TTC549 (cell line): ENCODE data around the gene COQ4.

Experiments used
- FAIRE-seq: peaks from 2 replicates; lab custom pipeline; 2012; peaks lifted over from hg19 to GRCh38; lab: Jason Lieb, UNC

Gene COQ4

DNA sequence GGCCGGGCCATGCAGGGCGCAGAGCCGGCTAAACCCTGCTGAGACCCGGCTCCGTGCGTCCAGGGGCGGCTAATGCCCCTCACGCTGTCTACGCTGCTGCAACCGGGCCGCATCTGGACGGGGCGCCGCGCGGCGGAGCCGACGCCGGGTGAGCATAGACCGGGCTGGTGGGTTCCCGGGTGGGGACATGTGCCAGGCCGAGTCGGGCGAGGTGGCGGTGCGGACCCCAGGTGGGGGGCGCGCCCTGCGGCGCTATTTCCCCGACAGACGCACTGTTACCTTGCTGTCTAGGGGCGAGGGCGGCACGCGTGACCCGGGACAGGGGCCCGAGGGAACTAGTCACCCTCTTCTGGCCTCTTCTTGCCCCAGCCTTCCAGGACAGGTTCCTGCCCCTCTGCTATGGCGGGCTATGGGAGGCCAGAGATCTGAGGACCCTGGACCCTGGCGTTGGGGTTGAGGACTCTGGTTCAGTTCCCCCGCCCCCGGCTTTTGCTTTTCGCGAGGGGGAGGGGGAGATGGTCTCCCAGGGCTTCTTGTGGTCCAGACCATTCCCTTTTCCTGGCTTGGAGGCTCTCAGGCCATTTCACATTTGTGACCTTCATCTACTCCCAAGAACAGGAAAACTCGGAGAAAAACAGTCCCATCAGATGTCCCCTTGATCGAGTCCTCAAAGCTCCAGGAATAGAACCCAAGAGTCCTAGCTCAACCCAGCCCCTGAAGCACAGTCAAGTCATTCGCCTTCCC, 18.2 kb downstream of the COQ4 start:
- no peak for FAIRE-seq

DNA sequence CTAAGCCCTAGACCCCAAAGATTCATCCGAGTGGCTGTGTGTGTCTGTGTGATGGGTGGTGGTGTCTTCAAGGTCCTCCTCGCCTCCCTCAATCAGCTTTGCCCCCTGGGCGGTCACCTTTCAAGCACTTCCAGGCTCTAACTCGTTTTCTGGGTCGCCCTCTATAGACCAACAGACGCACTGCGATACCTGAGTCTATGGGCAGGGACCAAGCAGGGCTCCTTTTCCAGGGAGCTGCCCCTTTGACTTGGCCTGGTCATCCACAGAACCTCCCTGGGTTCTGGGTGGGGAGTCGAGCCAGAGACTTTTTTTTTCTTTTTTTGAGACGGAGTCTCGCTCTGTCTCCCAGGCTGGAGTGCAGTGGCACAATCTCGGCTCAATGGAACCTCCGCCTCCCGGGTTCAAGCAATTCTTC, 18.8 kb downstream of the COQ4 start:
- no peak for FAIRE-seq

DNA sequence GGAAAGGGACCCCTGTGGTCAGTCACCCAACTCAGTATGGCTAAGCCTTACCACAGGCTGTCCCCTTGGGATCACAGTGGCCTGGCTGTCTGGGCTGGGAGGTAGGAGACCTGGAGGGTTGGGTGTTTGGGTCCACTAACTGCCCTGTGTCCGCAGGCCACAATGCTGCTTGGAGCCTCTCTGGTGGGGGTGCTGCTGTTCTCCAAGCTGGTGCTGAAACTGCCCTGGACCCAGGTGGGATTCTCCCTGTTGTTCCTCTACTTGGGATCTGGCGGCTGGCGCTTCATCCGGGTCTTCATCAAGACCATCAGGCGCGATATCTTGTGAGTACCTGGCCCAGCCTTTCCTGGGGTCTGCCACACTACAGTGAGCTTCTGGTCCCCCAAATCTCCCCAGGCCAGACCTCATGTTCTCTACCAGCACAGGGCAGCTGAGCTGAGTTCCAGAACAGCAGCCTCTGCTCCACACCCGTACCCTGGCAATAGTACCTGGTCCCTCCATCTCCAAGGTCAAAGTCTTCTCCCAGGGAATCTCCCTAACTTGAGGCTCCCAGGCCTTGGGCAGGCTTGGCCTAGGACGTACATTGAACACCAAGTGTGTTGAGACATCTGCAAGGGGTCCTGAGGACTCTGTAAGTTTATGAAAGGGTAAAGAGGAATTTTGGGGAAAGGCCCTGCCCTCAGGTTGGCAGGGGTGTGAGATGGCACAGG, 20.5 kb downstream of the COQ4 start:
- no peak for FAIRE-seq

DNA sequence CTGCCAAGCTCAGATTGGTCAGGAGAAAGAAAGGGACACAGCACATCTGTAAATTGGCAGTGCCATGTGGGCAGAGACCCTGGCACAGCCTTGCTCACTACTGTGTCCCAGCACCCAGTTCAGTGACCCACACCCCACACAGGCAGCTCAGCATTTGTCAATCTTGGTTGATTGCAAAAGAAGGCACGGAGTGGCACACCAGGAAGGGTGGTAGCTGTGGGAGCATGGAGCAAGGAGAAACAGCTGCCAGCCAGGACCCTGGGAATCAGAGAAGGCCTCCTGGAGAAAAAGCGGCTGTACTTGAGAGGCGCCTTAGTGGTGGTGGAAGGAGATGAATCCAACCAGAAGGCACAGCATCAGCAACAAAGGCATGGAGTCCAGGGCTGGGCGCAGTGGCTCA, 21.2 kb downstream of the COQ4 start:
- no peak for FAIRE-seq

DNA sequence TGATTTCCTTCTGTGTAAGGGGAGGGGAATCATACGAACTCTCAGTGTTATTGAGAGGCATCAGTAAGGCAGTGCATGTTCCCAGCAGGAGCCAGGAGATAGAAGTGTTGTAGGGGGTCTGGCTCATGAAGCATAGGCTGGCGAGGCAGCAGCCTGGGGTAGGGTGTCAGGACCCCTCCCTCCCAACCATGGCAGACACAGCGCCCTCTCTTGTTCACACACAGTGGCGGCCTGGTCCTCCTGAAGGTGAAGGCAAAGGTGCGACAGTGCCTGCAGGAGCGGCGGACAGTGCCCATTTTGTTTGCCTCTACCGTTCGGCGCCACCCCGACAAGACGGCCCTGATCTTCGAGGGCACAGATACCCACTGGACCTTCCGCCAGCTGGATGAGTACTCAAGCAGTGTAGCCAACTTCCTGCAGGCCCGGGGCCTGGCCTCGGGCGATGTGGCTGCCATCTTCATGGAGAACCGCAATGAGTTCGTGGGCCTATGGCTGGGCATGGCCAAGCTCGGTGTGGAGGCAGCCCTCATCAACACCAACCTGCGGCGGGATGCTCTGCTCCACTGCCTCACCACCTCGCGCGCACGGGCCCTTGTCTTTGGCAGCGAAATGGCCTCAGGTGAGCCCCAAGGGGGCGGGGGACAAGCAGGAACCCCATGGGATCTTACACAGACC, 22.4 kb downstream of the COQ4 start:
- FAIRE-seq, result no peak

DNA sequence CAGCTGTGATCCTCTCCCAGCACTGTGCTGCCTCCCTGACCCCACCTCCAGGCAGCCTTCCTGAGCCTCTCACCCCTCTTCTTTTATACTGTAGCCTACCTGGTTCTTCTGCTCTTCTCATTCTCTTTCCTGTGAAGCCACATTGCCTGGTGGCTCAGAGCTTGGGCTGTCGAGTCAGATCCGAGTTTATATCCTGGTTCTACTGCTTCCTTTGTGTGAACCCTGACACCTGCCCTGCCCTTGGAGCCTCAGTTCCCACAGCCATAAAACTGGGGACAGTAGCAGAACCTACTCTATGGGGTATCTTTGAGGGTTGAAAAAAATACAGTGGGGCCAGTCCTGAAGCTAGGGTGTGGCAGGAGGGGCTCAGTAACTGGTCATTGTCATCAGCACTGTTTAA, 26.5 kb downstream of the COQ4 start:
- no peak for FAIRE-seq

DNA sequence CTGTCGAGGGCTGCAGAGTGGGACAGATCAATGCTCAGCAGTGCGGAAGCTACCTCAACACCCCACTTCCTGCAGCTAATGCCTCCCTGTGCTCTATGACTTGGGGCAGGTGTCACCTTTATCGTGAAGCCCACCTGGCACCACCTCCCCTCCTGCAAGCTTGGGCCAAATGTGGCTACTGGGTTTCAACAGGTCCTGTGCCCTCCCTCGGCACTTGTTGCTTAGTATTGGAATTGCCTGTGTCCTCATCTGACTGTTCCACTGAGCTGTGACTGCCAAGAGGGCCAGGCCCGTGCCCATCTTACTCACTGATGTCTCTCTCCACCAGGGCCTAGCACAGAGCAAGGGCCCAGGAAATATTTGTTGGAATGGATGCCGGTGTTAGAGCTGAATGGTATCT, 27.1 kb downstream of the COQ4 start:
- FAIRE-seq, result no peak

DNA sequence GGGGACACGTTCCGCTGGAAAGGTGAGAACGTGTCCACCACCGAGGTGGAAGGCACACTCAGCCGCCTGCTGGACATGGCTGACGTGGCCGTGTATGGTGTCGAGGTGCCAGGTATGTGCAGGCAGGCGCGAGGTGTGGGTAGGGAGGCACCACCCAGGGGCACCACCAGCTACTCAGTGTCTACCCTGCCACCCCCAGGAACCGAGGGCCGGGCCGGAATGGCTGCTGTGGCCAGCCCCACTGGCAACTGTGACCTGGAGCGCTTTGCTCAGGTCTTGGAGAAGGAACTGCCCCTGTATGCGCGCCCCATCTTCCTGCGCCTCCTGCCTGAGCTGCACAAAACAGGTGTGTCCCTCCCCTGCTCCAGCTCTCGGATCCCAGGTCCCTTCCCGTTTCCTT, 32.8 kb downstream of the COQ4 start:
- FAIRE-seq, result no peak

DNA sequence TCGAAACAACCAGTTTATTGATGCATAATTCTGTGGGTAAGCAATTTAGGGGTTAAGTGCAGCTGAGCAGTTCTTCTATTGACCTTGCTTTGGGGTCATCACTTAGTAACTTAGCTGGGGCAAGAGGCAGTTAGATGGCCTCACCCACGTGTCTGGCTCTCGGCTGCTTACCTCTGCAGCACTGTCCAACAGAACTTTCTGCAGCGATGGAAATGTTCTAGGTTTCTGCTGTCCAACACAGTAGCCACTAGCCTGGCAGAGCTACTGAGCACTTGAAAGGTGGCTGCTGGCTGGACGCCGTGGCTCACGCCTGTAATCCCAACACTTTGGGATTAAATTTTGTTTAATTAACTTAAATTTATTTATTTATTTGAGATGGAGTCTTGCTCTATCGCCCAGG, 35.5 kb downstream of the COQ4 start:
- no peak for FAIRE-seq

DNA sequence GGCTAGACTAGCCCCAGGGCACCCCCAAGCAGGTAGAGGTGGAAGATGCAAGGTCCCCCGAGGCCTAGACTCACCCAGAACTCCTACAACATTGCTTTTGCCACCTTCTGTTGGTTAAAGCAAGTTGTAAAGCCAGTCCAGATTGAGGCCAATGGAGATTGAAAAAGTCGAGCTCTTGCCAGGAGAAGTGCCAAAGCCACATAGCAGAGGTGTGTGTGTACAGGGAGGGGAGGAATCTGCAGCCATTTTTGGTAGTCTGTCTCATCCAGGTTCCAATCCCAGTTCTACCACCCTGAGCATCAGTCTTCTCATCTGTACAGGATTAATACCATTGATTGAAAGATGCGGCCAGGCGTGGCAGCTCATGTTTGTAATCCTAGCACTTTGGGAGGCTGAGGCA, 36.2 kb downstream of the COQ4 start:
- FAIRE-seq, result no peak

DNA sequence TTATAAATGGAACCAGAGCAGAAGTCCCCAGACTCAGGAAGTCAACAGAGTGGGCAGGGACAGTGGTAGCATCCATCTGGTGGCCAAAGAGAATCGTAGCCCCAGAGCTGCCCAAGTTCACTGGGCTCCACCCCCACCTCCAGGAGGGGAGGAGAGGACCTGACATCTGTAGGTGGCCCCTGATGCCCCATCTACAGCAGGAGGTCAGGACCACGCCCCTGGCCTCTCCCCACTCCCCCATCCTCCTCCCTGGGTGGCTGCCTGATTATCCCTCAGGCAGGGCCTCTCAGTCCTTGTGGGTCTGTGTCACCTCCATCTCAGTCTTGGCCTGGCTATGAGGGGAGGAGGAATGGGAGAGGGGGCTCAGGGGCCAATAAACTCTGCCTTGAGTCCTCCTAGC, 38.2 kb downstream of the COQ4 start:
- FAIRE-seq, result no peak

DNA sequence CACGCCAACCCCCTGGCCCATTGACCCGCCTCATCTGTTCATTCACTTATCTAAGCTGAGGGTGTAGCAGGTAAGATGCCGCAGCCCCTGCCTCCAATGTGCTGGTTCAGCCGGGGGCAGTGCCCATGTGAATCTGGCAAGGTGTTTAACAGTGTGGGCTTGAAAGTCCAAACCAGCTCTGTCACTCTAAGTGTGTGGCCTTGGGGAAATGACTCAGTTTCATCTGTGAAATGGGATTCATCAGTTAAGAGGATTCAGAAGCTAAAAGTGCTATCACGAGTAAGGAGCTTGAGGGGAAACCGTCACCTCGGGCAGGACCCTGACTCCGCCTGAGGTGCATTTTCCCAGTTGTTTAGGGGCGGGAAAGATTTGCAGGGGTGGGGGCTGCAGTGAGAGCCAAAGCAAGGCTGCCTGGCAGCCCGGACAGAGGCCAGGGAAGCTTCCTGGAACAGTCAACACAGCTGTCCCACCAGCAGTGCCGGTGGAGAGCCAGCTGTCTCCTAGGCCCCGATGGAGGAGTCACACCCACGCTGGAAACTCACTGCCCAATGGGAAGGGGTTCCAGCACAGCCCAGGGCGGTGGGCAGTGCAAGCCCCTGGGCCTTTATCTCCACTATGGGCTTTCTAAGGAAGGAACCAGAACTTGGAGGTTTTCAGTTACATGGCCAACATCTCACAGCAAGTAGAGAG, 38.8 kb downstream of the COQ4 start:
- FAIRE-seq, result no peak

DNA sequence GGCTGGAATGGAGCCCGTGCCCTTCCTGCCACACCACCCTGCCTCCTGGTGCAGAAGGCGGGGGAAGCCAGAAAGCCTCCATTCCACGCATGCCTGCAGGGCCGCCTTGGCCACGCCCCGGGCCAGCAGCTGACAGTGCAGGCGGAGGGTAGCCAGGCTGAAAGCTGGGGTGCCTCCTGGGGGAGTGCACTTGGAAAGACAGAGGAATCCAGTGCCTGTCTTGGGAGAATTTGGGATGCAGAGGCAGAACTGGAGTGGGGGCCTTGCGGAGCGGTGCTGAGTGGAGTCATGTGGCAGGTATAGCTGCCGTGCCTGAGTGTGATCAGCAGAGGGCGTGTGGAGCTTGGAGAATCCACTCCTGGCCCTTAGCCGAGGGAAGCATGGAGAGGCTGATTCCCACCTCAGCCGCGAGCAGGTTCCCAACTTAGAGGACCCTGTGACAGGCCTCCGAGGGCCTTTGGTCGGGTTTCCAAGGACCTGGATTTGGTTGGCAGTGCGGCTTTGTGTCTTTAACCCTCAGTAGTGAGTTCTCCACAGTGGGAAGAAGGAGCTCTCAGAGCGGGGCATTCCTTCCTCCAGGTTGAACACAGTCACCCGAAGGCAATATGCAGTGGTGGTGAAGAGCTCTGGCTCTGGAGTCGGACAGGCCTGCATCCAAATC, 39.5 kb downstream of the COQ4 start:
- no peak for FAIRE-seq

DNA sequence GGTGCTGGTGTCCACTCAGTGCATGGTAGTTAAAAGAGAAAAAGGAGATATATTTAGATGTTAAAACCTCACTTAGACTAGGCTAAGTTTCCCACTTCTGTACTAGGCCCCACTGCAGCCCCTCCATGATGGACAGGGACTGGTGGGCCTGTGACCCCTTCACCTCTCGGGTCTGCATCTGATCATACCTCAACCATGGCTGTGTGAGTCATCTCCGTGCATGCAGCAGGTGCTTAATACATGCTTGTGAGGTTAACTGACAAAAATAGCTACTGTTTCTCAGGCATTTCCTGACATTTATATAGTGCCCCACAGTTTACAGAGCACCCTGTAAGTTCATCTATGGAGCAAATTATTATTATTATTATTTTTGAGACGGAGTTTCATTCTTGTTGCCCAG, 40.1 kb downstream of the COQ4 start:
- FAIRE-seq, result no peak

DNA sequence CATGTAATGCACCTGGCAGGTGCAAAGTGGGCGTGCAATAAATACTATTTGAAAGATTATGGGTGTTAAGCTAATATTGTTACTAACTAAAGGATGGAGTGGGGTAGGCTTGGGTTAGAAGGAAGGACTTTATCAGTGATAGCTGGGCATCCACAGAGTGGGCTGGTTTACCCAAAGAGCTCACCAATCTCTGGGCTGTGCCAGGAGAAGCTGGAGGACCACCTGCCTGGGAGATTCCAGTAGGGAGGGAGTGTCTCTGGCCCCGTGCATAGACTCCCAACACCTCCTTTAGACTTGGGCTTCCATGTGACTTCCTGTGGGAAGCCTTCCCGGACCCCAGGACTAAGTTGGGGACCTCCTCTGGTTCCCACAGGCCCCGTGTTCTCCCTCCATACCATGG, 42.9 kb downstream of the COQ4 start:
- FAIRE-seq, result no peak

DNA sequence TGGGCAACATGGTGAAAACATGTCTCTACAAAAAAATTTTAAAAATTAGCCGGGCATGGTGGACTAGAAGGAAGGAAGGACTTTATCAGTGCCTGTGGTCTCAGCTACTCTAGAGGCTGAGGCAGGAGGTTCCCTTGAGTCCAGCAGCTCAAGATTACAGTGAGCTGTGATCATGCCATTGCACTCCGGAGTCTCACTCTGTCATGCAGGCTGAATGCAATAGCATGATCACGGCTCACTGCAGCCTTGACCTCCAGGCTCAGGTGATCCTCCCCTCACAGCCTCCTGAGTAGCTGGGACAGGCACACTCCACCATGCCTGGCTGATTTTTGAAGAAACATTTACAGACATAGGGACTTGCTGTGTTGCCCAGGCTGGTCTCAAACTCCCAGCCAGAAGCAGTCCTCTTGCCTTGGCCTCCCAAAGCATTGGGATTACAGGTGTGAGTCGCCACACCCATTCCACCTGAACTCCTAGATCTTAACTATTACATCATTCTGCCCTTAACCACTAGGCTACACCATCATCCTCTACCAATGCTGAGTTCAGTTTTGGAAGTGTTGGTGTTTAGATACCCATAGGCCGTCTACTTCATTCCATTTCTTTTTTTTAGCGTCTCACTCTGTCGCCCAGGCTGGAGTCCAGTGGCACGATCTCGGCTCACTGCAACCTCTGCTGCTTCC, 46.5 kb downstream of the COQ4 start:
- no peak for FAIRE-seq

DNA sequence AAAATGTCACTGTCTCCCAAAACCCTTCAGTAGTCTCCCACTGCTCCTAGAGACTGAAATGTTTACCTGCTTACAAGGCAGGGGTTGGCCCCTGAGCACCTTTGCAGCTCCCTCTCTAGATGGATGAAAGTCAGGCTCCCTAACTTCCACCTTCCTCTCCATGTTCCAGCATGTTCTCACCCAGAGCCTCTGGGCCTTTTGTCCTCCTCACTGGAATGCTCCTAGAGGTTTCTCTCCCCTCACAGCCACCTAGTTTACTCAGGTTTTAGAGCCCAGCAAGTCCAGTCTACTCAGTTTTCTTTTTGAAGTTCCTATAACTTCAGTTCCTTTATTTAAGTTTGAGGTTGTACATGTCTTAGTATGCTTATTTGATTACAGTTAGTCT, 47.7 kb downstream of the COQ4 start:
- no peak for FAIRE-seq

DNA sequence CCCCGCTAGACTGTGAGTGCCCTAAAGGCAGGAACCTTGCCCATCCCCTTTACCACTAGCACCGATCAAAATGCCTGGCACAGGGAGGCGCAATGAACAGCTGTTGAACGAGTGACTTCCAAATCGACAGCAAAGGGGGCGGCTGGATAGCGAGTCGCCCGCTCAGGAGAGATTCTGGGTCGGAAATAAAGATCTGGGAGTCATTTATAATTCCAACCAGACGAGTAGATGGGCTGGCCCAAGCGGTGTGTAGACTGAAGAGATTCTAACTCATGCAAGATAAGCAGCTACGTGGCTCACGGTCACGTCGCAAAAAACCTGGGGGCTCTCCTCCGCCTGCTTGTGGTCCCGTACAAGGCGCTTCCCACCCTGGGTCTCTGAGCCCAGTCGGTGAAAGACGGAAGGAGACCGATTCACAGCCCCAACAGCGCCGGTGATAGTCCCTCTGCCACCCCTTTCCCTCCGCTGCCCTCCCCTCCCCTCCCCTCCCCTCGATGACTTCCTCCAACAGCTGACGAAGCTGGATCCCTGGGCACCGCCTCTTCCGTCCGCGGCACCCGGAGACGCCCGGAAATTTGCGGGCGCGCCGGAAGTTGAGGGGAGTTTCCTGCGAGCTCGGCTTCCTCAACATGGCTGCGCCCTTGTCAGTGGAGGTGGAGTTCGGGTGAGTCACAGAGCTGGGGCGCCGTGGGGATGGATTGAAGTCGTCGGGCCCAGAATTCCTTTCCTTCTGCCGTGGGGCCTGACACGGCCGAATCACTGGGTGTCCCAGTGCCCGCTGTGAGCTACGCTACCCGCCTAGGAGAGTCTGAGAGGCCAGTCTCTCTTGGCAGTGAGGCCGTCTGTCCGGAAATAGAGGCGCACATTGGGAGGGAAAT, 48.4 kb downstream of the COQ4 start, which contains the start of gene URM1:
Gene URM1 (plus strand): TSS at position 623 of the 878 bp plus-strand sequence. CDS start 7 bp downstream, at position 630.
- no peak for FAIRE-seq

DNA sequence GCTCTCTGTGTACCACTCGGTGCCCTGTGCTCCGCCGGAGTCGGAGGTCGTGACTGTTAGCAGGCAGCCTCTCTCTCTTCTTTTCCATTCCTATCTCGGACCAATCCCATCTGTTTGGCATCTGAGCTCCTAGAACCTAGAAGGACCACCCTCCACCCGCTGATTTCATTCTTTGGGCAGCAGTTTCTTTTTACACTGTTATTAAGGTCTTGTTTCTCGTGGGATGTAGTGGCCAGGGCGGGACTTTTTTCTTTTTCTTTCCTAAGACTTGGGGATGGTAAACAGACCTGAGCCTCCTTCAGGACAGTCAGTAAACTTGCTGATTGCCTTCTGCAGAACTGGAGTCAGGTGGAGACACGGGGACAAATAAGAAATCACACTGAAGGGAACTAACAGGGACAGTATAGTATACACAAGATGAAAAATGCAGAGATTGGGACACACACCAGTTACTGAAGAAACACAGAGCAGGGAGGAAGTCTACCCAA, 49.0 kb downstream of the COQ4 start:
- FAIRE-seq, result no peak

DNA sequence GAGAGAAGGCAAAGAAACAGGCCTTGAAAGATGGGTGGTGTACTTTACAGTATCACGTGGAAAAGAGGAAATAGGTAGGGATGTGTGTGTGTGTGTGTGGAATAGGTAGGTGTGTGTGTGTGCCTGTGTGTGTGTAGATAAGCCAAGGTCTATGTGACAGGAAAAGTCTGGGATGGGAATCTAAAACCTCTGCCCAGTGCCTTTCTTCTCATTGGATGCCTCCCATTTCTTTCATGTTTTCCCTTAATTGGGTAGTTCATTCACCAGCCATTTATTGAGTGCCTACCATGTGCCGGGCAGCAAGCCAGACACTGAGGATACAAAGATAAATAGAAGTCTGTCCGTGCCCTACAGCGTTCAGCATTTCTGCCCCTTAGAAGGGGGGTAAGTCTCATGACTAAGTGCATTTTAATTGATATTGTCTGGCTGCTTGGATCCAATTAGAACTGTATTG, 49.6 kb downstream of the COQ4 start:
- FAIRE-seq, result no peak
